Liver (tissue), 9 donors: ENCODE measurements around the gene GPR26. TPM values are rescaled to one million over a fixed set of nuclear protein-coding genes. Genes with fewer than 3 reads are reported as not detected.

Experiments used
- DNase-seq: peaks from one replicate; pipeline ENCODE4 v3.0.0-alpha.2; 2017; ENCODE audit warnings: low spot score
- H3K27ac ChIP-seq, 2 donors: one replicate each; pipeline ENCODE4 v1.7.0; 2013; ENCODE audit warnings: inconsistent platforms in 2 of 2, low read length in 2 of 2, control low read depth in 1 of 2, low read depth in 1 of 2, mild to moderate bottlenecking in 1 of 2
- H3K27me3 ChIP-seq, 4 donors: one replicate each; pipeline versions ENCODE4 v1.6.1 to v1.7.0; 2013; ENCODE audit warnings: low read length in 3 of 4, inconsistent platforms in 1 of 4, mild to moderate bottlenecking in 1 of 4, moderate library complexity in 1 of 4; ENCODE audit not compliant: control insufficient read depth in 4 of 4, insufficient read depth in 4 of 4
- H3K36me3 ChIP-seq, 4 donors: one replicate each; pipeline versions ENCODE4 v1.6.1 to v1.7.0; 2013; ENCODE audit warnings: low read length in 3 of 4, mild to moderate bottlenecking in 3 of 4, low read depth in 1 of 4, moderate library complexity in 1 of 4; ENCODE audit not compliant: control insufficient read depth in 4 of 4, insufficient read depth in 3 of 4
- H3K4me1 ChIP-seq, 4 donors: one replicate each; pipeline versions ENCODE4 v1.6.1 to v1.7.0; 2013; ENCODE audit warnings: low read length in 3 of 4, mild to moderate bottlenecking in 3 of 4, moderate library complexity in 1 of 4; ENCODE audit not compliant: control insufficient read depth in 4 of 4, insufficient read depth in 4 of 4
- H3K4me3 ChIP-seq, 3 donors: one replicate each; pipeline versions ENCODE4 v1.6.1 to v1.7.0; 2013; ENCODE audit warnings: low read length in 3 of 3, control low read depth in 1 of 3, low read depth in 1 of 3, mild to moderate bottlenecking in 1 of 3
- H3K9ac ChIP-seq, 2 donors: one replicate each; pipeline ENCODE4 v1.7.0; 2013; ENCODE audit warnings: low read length in 2 of 2, mild to moderate bottlenecking in 2 of 2, moderate library complexity in 2 of 2, control low read depth in 1 of 2, low read depth in 1 of 2
- H3K9me3 ChIP-seq, 4 donors: one replicate each; pipeline versions ENCODE4 v1.6.1 to v1.7.0; 2013; ENCODE audit warnings: low read length in 3 of 4; ENCODE audit not compliant: control insufficient read depth in 4 of 4
- EGR1 ChIP-seq, 2 donors: IDR thresholded peaks; 2 replicates each; pipeline ENCODE4 v1.6.1; 2016 to 2018; ENCODE audit warnings: antibody characterized with exemption in 2 of 2, low read depth in 2 of 2
- FOXA1 ChIP-seq: IDR thresholded peaks from 2 replicates; pipeline ENCODE4 v1.6.1; 2016; ENCODE audit warnings: antibody characterized with exemption
- FOXA2 ChIP-seq: IDR thresholded peaks from 2 replicates; pipeline ENCODE4 v1.6.1; 2016; ENCODE audit warnings: antibody characterized with exemption
- GABPA ChIP-seq, 2 donors: IDR thresholded peaks in 1 of 2; conservative IDR thresholded peaks in 1 of 2; 2 replicates each; pipeline ENCODE4 v1.6.1; 2016; ENCODE audit warnings: antibody characterized with exemption in 2 of 2, mild to moderate bottlenecking in 1 of 2, moderate library complexity in 1 of 2
- HNF4G ChIP-seq: IDR thresholded peaks from 2 replicates; pipeline ENCODE4 v1.6.1; 2016; ENCODE audit warnings: antibody characterized with exemption
- JUND ChIP-seq, 2 donors: IDR thresholded peaks; 2 replicates each; pipeline ENCODE4 v1.6.1; 2016; ENCODE audit warnings: antibody characterized with exemption in 2 of 2
- MAX ChIP-seq: IDR thresholded peaks from 2 replicates; pipeline ENCODE4 v1.6.1; 2016; ENCODE audit warnings: antibody characterized with exemption
- NR2F2 ChIP-seq: IDR thresholded peaks from 2 replicates; pipeline ENCODE4 v1.6.1; 2016; ENCODE audit warnings: antibody characterized with exemption
- RAD21 ChIP-seq, 2 donors: IDR thresholded peaks; 2 replicates each; pipeline ENCODE4 v1.6.1; 2016; ENCODE audit warnings: antibody characterized with exemption in 2 of 2, mild to moderate bottlenecking in 2 of 2
- RXRA ChIP-seq, 2 donors: IDR thresholded peaks; 2 replicates each; pipeline ENCODE4 v1.6.1; 2017 to 2018; ENCODE audit warnings: antibody characterized with exemption in 2 of 2, mild to moderate bottlenecking in 1 of 2
- SP1 ChIP-seq: IDR thresholded peaks from 2 replicates; pipeline ENCODE4 v1.6.1; 2018; ENCODE audit warnings: antibody characterized with exemption, mild to moderate bottlenecking
- TAF1 ChIP-seq: conservative IDR thresholded peaks from 2 replicates; pipeline ENCODE4 v1.6.1; 2016; ENCODE audit warnings: antibody characterized with exemption, mild to moderate bottlenecking
- YY1 ChIP-seq: IDR thresholded peaks from 2 replicates; pipeline ENCODE4 v1.6.1; 2016; ENCODE audit warnings: antibody characterized with exemption, mild to moderate bottlenecking
- WGBS: extraction: QIAGEN DNeasy Blood & Tissue Kit; methylation state at CpG from one replicate; pipeline ENCODE4 v1.1.7; 2013; 5-methylcytosine and 5-hydroxymethylcytosine counted together
- polyA plus RNA-seq, 2 donors: library from polyadenylated mRNA; stranded (reverse) in 1 of 2; unstranded in 1 of 2; fragments of 200-250 nt in 1 of 2; fragments of >200 nt in 1 of 2; fragmentation: Nextera tagmentation in 1 of 2; extraction: Ambion mirVana in 1 of 2; gene quantifications; one replicate each; pipeline versions ENCODE4 v1.2.1 to v1.2.3, GENCODE V29; 2013 to 2015
- total RNA-seq, 2 donors: library from RNA; depleted of rRNA; stranded (reverse); fragments of >200 nt; gene quantifications; one replicate each; pipeline ENCODE4 v1.2.3, GENCODE V29; 2014
- TF ChIP-seq, protein P1 (sequence below): fragments of 150-350 bp; IDR thresholded peaks from 2 replicates; pipeline ENCODE4 v1.5.1; 2017; ENCODE audit warnings: improper control_type of control experiment, low read depth, low read length; ENCODE audit not compliant: missing input control
- TF ChIP-seq, protein P2 (sequence below): IDR thresholded peaks from 2 replicates; pipeline ENCODE4 v1.6.1; 2016; ENCODE audit warnings: antibody characterized with exemption, mild to moderate bottlenecking
- TF ChIP-seq, protein P3 (sequence below): IDR thresholded peaks from 2 replicates; pipeline ENCODE4 v1.6.1; 2016; ENCODE audit warnings: antibody characterized with exemption
- donor health status: healthy.
- donor health status: healthy.
- donor health status: healthy.
- donor health status: healthy.
- donor health status: healthy.

The GPR26 gene
- total and polyA plus RNA-seq, 4 donors = not detected

DNA sequence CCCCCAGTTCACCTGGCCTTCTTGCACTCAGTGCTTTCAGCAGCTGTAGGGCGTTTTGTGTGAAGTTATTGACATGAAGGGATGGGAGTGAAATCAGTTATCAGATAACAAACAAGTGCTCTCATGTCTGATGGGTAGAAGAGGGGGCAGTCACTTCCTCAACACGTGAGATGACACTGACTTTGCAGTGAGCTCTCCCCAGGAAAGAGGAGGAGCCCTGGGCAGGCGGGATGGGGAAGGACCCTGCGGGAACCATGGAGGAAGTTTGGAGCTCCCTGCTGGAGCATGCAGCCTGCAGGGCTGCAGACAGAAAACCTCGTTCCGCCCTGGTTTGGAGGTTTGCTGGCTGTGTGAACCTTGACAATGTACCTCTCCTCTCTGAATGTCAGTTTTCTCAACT is 38.7 kb downstream of the GPR26 start (continued):
- TF ChIP-seq, protein P1, sequence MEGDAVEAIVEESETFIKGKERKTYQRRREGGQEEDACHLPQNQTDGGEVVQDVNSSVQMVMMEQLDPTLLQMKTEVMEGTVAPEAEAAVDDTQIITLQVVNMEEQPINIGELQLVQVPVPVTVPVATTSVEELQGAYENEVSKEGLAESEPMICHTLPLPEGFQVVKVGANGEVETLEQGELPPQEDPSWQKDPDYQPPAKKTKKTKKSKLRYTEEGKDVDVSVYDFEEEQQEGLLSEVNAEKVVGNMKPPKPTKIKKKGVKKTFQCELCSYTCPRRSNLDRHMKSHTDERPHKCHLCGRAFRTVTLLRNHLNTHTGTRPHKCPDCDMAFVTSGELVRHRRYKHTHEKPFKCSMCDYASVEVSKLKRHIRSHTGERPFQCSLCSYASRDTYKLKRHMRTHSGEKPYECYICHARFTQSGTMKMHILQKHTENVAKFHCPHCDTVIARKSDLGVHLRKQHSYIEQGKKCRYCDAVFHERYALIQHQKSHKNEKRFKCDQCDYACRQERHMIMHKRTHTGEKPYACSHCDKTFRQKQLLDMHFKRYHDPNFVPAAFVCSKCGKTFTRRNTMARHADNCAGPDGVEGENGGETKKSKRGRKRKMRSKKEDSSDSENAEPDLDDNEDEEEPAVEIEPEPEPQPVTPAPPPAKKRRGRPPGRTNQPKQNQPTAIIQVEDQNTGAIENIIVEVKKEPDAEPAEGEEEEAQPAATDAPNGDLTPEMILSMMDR = no peak

DNA sequence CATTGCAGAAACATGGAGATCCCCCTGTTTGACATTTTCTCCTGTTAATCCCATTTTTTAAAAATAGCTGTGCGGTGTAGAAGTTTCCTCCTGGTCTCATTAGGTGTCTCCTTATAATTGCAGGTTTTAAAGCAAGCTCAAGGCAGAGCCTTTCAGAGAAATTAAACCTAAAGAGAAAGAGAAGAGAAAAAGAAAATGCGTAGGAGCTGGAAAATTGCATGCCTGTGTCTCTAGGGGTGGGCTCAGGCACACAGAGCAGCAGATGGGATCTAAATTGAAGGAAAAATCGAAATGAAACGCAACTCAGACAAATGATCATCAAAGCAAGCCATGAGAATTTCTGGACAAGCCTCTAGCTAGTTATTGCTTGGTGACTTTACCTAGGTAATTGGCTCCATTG is 40.1 kb downstream of the GPR26 start:
- DNase-seq = no peak
- 66% methylated on average over 4 of the region's 4 CpGs for WGBS
- H3K27me3 ChIP-seq = peaks cover 0 to 6% (median 3%) of the 10 kb centered on the region in 4 donors
- no peaks in the 10 kb centered on the region for H3K36me3 ChIP-seq
- no peak overlapping the region for H3K9ac ChIP-seq
- no peak overlapping the region for H3K27ac ChIP-seq
- no peak for TF ChIP-seq GABPA (IDR thresholded peaks at IDR 0.05 in 1 of 2, conservative IDR thresholded peaks at IDR 0.05 in 1 of 2)
- TF ChIP-seq NR2F2 = no peak
- TF ChIP-seq, protein P1 = no peak
- TF ChIP-seq RAD21 (IDR thresholded peaks at IDR 0.05) = no peak
- no peak for TF ChIP-seq JUND (IDR thresholded peaks at IDR 0.05)
- TF ChIP-seq RXRA (IDR thresholded peaks at IDR 0.05) = no peak
- TF ChIP-seq MAX = no peak
- no peak for TF ChIP-seq EGR1 (IDR thresholded peaks at IDR 0.05; ENCODE audit: low read depth in 2 of 2)
- TF ChIP-seq HNF4G = no peak
- no peak for TF ChIP-seq SP1
- no peak for TF ChIP-seq YY1
- TF ChIP-seq, protein P2, sequence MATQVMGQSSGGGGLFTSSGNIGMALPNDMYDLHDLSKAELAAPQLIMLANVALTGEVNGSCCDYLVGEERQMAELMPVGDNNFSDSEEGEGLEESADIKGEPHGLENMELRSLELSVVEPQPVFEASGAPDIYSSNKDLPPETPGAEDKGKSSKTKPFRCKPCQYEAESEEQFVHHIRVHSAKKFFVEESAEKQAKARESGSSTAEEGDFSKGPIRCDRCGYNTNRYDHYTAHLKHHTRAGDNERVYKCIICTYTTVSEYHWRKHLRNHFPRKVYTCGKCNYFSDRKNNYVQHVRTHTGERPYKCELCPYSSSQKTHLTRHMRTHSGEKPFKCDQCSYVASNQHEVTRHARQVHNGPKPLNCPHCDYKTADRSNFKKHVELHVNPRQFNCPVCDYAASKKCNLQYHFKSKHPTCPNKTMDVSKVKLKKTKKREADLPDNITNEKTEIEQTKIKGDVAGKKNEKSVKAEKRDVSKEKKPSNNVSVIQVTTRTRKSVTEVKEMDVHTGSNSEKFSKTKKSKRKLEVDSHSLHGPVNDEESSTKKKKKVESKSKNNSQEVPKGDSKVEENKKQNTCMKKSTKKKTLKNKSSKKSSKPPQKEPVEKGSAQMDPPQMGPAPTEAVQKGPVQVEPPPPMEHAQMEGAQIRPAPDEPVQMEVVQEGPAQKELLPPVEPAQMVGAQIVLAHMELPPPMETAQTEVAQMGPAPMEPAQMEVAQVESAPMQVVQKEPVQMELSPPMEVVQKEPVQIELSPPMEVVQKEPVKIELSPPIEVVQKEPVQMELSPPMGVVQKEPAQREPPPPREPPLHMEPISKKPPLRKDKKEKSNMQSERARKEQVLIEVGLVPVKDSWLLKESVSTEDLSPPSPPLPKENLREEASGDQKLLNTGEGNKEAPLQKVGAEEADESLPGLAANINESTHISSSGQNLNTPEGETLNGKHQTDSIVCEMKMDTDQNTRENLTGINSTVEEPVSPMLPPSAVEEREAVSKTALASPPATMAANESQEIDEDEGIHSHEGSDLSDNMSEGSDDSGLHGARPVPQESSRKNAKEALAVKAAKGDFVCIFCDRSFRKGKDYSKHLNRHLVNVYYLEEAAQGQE = no peak
- TF ChIP-seq FOXA1 = no peak
- no peak for TF ChIP-seq FOXA2
- TF ChIP-seq, protein P3, sequence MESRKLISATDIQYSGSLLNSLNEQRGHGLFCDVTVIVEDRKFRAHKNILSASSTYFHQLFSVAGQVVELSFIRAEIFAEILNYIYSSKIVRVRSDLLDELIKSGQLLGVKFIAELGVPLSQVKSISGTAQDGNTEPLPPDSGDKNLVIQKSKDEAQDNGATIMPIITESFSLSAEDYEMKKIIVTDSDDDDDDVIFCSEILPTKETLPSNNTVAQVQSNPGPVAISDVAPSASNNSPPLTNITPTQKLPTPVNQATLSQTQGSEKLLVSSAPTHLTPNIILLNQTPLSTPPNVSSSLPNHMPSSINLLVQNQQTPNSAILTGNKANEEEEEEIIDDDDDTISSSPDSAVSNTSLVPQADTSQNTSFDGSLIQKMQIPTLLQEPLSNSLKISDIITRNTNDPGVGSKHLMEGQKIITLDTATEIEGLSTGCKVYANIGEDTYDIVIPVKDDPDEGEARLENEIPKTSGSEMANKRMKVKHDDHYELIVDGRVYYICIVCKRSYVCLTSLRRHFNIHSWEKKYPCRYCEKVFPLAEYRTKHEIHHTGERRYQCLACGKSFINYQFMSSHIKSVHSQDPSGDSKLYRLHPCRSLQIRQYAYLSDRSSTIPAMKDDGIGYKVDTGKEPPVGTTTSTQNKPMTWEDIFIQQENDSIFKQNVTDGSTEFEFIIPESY = no peak
- no peak for TF ChIP-seq TAF1
- no peaks in the 10 kb centered on the region for H3K9me3 ChIP-seq
- no peaks in the 10 kb centered on the region for H3K4me1 ChIP-seq
- H3K4me3 ChIP-seq = no peak overlapping the region
